HG02884 (cell line): Measurements from ENCODE around the gene SLBP.

Source experiments
- ATAC-seq: cut with Tn5 transposase; IDR thresholded peaks from one replicate; pipeline ENCODE4 v1.9.1; 2021; ENCODE audit warnings: mild to moderate bottlenecking, moderate library complexity; ENCODE audit not compliant: unreplicated experiment

The SLBP gene

DNA sequence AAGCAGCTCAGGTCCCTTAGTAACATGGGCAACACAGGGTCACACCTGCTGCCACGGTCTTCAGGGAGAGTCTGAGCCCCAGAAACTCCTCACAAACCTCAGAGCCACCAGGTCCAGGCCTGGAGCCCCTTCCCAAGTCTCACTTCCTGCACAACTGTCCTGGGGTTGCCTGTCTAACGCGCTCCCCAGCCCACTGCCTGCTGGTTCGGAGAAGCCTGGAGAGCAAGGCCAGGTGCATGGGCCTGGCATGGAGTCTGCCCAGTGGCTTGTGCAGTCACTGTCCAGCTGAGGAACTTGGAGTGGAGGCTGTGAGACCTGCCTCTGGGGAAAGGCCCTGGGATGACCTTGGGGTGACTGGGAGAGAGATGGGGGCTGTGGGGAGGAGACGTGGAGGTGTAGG lies 56.0 kb downstream of the SLBP start:
- no peak for ATAC-seq

DNA sequence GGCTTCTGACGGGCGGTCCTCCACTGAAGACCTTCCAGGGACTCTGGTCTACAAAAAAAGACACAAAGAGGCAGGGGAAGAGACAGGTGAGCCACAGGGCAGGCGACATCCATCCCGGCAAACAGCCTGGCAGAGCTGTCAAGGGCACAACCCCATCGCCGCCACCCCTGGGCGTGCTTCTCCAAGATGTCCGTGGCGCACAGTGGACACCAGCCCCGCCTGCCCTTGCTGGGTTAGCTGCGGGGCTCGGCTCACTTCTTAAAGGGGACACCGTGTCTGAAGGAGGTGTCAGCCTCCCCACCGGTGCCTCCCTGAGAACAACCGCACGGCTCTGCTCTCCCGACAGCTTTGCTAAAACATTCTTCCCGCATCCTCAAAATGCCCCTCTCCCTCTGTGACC lies 56.4 kb downstream of the SLBP start:
- no peak for ATAC-seq

DNA sequence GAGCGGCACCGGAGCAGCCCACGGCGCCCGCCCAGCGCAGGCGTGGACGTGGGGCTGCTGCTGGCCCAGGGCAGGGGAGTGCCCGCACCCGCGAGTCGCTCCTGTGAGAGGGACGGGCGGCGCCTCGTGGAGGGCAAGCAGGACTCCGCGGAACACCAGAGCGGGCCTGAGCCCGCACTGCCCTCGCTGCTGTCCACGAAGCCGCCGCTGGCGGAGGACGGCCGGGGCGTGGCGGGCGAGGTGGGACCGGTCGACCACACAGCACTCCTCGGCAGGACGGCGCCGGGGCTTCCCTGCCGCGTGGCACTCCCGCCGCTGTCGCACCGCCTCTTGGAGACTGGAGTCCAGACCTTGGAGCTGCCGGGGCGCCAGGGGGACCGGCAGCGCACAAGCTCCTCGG lies 57.0 kb downstream of the SLBP start:
- ATAC-seq = no peak

DNA sequence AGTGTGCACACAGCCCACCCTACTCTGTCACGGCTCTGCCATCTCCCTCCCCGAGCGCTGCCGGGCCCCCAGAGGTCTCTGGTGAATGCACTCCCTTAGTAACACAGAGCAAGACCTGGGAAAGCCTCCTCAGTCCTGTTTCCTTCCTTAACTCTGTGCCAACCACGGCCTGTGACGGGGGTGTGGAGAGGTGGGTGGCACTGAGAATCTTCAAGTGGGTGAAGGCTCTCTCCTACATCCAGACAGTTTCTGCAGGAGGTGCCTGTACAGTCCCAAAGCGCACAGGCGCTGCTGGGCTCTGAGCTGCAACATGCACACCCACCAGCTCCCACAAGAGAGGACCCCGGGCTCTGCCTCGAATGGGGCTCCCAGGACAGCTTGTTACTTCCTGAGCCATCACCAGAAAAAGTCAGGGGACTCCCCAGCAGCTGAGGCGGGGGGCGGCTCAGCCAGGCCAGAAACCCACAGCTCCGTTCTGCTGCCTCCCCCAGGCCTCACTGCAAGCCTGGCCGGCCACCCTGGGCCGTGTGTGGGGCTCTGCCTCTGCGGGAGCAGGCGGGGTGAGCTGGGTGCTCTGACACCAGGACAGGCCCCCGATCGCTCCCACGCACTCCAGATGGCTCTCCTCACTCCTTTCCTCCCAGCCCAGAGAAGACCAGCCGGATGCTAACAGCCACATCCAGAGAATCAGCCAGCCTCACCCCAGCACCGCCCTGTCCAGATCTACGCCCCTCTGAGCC lies 57.7 kb downstream of the SLBP start:
- ATAC-seq = no peak

DNA sequence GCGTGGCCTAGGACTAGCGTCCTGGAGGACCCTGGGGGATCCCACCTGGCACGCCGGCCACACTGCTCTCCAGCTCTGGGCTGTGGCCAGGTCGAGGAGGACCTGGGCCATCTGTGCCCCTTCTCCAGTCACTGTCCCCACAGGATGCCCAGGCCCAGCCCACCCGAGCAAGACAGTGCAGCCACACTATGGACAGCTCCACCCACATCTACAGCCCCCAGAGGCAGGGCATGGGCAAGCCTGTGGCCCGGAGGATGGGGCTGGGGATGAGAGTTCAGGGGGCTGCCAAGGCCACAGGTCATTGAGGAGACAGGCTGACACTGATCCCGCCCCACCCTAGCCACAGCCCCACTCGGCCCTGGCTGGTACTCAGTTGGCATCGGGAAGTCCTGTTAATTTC lies 58.3 kb downstream of the SLBP start:
- no peak for ATAC-seq

DNA sequence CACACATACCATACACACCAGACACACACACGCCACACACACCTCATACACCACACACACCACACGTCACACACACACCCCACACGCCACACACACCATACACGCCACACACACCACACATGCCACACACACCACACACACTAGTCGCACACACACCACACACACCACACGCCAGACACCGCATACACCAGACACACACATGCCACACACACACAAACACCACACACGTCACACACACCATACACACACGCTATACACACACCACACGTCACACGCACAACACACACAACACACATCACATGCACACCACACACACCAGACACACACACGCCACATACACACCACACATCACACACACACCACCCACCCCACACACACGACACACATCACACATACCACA lies 60.0 kb downstream of the SLBP start:
- ATAC-seq = no peak

DNA sequence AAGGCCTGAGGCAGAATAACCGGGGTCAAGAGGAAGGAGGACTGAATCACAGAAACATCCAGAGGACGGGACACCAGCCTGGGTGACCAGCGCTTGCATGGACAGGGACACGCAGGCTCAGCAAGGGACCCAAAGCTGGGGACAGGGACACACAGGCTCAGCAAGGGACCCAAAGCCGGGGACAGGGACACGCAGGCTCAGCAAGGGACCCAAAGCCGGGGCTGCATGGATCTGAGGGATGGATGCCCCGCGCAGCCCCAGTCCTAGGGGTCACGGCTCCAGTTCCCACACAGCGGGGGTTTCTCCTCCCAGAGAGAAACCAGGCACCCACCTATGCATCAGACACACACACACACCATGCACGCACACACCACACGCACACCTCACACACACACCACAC lies 60.5 kb downstream of the SLBP start:
- no peak for ATAC-seq

DNA sequence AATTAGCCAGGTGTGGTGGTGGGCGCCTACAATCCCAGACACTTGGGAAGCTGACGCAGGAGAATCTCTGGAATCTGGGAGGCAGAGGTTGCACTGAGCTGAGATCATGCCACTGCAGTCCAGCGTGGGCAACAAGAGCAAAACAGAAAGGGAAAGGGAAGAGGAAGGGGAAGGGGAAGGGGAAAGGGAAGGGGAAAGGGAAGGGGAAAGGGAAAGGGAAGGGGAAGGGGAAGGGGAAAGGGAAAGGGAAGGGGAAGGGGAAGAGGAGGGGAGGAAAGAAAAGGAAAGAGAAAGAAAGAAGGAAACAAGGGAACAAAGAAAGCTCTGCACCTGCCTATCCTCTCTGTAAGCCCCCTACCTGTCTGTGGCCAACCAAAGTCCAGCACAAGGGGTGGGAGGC lies 63.2 kb downstream of the SLBP start:
- no peak for ATAC-seq

DNA sequence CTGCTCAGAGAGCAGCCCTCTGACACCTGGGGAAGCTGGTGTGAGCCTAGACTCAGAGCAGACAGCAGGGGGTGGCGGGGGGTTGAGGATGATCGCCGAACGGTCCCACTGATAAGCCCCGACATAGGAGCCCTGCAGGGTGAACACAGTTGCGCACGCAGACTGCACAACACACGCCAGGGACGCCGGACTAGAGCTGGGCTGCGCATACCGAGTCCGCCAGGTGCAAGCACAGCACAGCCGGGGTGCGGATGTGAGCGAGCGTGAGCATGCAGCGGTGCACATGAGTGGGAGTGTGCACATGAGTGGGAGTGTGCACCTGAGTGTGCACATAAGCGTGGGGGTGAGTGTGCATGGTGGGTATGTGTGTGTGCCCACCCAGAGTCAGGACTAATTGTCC lies 64.7 kb downstream of the SLBP start:
- ATAC-seq = no peak

DNA sequence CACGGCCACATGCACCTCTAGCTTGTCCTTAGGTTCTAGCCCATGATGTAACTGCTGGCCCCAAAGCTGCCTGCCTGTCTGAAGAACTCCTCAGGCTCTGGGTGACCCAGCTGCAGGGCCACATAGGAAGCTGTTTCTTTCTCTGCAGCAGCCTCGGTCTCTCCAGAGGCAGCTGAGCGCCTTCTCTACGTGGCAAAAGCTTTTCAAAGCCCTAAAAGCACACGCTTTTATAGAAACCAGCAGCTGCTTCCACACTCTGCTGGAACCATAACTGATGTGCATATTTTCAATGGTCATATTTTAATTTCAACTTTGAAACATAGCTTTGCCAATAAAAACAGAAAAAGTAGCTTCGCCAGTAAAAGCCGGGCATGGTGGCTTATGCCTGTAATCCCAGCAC lies 65.4 kb downstream of the SLBP start:
- ATAC-seq = no peak

DNA sequence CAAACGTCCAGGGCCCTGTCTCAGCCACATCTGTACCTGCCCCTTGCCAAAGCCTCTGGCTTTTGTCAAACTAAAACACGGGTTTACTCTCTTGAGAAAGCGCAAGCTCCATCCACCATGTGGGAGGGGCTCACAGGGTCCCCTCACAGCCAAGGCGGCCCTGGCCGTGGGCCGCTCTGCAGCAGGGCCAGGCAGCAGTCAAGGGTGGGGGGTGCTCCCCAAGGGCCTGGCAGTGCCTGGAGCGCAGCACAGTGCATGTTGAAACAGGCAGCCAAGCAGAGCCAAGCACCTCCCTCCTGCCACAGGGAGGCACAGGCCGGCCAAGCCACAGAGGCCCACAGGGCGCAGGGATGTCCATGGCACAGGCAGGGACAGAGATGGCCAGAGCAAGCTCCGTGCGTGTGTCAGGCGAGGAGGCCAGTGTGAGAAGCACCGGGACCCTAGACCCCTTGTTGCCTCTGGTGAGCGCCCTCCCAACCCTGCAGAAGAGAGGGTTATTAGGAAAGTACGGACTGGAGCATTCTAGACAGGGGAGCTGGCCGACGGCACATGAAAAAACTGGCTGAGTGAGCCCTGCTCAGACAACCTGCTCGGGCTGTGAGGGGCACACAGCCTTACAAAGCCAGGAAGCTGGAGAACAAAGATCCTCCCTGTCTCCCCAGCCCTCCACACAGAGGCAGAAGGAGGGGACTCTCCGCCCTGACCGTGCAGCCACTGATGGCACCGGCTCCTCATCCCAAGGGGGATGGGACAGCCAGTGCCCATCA lies 67.0 kb downstream of the SLBP start:
- no peak for ATAC-seq

DNA sequence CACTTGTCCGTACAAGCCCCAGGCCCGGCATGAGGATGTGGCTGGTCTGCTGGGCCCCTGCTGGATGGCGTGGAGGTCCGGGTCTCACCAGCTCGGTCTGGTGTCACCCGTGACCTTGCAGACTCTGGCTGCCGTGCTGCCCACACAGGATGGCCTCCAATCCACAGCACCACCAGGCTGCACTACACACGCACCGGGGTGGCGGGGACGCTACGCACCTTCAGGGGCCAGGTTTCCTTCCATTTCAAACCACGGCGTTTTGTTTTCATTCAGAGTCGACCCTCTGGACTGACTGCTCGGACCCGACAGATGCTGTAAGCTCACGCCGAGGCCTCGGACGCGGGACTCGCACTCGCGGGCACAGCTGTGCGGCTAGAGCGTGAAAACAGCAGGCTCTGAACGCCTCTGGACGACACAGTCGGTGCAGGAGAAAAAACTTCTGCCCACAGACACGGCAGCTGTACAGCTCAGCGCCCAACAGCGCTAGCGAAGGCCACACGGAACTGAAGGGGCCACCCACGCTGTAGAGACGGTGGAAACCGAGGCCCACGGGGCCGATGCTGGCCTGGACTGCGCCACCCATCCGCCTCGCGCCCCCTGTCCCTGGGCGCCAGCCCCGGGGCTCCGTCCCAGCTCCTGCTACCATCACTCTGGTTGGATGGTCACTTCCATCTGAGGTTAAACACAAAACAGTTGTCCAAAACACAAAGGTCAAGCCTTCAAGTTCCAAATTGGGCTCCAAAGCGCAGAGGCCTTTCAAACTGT lies 68.0 kb downstream of the SLBP start:
- no peak for ATAC-seq
